ENCODE data around the gene LAMC1. TPM values are rescaled to one million over a fixed set of nuclear protein-coding genes. Genes with fewer than 3 reads are reported as not detected.

LAMC1 gene
- polyA plus RNA-seq, 1 donor (not counting 4 experiments of a cell fraction or from before 2014, with no cell fraction given): 66.6 TPM

DNA sequence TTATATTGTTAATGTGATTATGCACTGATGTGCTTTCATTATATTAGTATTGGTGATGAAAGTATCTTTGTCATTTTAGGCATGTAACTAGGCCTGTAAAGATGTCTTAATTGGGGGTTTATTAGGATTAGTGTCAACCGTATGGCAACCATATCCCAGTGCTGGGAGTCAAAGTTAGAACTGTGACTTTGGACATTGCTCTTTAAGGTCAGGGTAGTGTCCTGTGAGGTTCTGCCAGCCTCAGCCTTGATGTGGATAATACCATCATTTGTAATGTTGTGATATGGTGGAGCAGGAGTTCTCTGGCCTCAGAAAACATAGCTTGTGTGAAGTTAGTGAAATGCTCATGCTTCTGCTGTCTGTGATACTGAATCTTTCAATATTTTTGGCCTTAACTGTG, 59.4 kb downstream of the LAMC1 start:
- H4K20me1 ChIP-seq (ENCODE audit: control insufficient read depth, extremely low read depth, insufficient read depth, low read length): peaks cover 6% of the 10 kb centered on the region
- no peaks in the 10 kb centered on the region for H3K36me3 ChIP-seq (ENCODE audit: control insufficient read depth in 2 of 2, extremely low read depth in 1 of 2, insufficient read depth in 2 of 2, low read length in 2 of 2)
- peaks cover 28% of the 10 kb centered on the region for H3K4me1 ChIP-seq (ENCODE audit: control insufficient read depth, extremely low read depth, insufficient read depth, low read length)
- FAIRE-seq (no peak), DNase-seq (ENCODE audit: low read depth, low spot score) (no peak)
- H3K27me3 ChIP-seq (ENCODE audit: control insufficient read depth, extremely low read depth, insufficient read depth, low read length): no peaks in the 10 kb centered on the region
- H2AFZ ChIP-seq (ENCODE audit: control insufficient read depth, low read length): no peak overlapping the region
- H3K9me1 ChIP-seq (ENCODE audit: control insufficient read depth, extremely low read depth, insufficient read depth, low read length): peaks cover 3% of the 10 kb centered on the region
- dilution Hi-C loops (cut with MboI; ENCODE audit: extremely low pct_ligation_motif_present, low sequenced_read_pairs): no loop called here
- no peaks in the 10 kb centered on the region for H3K9me3 ChIP-seq (ENCODE audit: control insufficient read depth, low read depth, low read length)
- TF ChIP-seq, protein P1, sequence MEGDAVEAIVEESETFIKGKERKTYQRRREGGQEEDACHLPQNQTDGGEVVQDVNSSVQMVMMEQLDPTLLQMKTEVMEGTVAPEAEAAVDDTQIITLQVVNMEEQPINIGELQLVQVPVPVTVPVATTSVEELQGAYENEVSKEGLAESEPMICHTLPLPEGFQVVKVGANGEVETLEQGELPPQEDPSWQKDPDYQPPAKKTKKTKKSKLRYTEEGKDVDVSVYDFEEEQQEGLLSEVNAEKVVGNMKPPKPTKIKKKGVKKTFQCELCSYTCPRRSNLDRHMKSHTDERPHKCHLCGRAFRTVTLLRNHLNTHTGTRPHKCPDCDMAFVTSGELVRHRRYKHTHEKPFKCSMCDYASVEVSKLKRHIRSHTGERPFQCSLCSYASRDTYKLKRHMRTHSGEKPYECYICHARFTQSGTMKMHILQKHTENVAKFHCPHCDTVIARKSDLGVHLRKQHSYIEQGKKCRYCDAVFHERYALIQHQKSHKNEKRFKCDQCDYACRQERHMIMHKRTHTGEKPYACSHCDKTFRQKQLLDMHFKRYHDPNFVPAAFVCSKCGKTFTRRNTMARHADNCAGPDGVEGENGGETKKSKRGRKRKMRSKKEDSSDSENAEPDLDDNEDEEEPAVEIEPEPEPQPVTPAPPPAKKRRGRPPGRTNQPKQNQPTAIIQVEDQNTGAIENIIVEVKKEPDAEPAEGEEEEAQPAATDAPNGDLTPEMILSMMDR (optimal IDR thresholded peaks at IDR 0.05 in 1 of 3, IDR thresholded peaks at IDR 0.05 in 1 of 3, conservative IDR thresholded peaks at IDR 0.05 in 1 of 3; ENCODE audit: extremely low read depth in 1 of 3, insufficient read depth in 2 of 3, low read length in 3 of 3): no peak
- TF ChIP-seq EZH2 (IDR thresholded peaks at IDR 0.05; ENCODE audit: low read length): no peak
- H3K4me3 ChIP-seq (ENCODE audit: control insufficient read depth in 2 of 3, extremely low read depth in 1 of 3, insufficient read depth in 2 of 3, low read depth in 1 of 3, low read length in 3 of 3): no peak overlapping the region
- no peak overlapping the region for H3K27ac ChIP-seq (ENCODE audit: control insufficient read depth, insufficient read depth, low read length)
- no peak overlapping the region for H3K9ac ChIP-seq (ENCODE audit: control insufficient read depth, extremely low read depth, insufficient read depth, low read length)
- H3K4me2 ChIP-seq (ENCODE audit: control insufficient read depth, extremely low read depth, insufficient read depth, low read depth, low read length): no peak overlapping the region
- peaks cover 59% of the 10 kb centered on the region for H3K79me2 ChIP-seq (ENCODE audit: control insufficient read depth, insufficient read depth, low read length)

DNA sequence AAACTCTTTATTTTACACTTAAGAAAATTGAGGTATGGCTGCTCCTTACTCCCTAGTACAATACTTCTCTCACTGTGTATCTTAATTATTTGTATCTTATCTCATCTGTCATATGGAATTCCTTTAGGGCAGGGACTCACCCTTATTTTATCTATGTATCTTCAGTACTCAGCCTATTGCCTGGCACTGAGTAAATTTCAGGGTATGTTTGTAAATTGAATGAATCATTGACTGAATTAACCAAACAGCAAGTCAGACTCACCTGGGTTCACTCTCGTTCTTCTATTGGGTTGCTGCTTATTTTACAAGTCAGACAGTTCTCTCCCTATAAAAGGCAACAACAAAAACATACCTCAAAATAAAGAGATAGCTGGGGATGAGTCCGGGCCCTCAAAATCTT, 63.8 kb downstream of the LAMC1 start:
- H3K9me3 ChIP-seq (ENCODE audit: control insufficient read depth, low read depth, low read length): no peaks in the 10 kb centered on the region
- no peaks in the 10 kb centered on the region for H3K9me1 ChIP-seq (ENCODE audit: control insufficient read depth, extremely low read depth, insufficient read depth, low read length)
- H3K9ac ChIP-seq (ENCODE audit: control insufficient read depth, extremely low read depth, insufficient read depth, low read length): no peak overlapping the region
- H3K27me3 ChIP-seq (ENCODE audit: control insufficient read depth, extremely low read depth, insufficient read depth, low read length): no peaks in the 10 kb centered on the region
- no peak overlapping the region for H2AFZ ChIP-seq (ENCODE audit: control insufficient read depth, low read length)
- dilution Hi-C loops (cut with MboI; ENCODE audit: extremely low pct_ligation_motif_present, low sequenced_read_pairs): no loop called here
- TF ChIP-seq, protein P1 (optimal IDR thresholded peaks at IDR 0.05 in 1 of 3, IDR thresholded peaks at IDR 0.05 in 1 of 3, conservative IDR thresholded peaks at IDR 0.05 in 1 of 3; ENCODE audit: extremely low read depth in 1 of 3, insufficient read depth in 2 of 3, low read length in 3 of 3): no peak
- TF ChIP-seq EZH2 (IDR thresholded peaks at IDR 0.05; ENCODE audit: low read length): no peak
- DNase-seq (ENCODE audit: low read depth, low spot score) (no peak), FAIRE-seq (no peak)
- no peak overlapping the region for H3K4me2 ChIP-seq (ENCODE audit: control insufficient read depth, extremely low read depth, insufficient read depth, low read depth, low read length)
- no peaks in the 10 kb centered on the region for H3K36me3 ChIP-seq (ENCODE audit: control insufficient read depth in 2 of 2, extremely low read depth in 1 of 2, insufficient read depth in 2 of 2, low read length in 2 of 2)
- no peak overlapping the region for H3K4me3 ChIP-seq (ENCODE audit: control insufficient read depth in 2 of 3, extremely low read depth in 1 of 3, insufficient read depth in 2 of 3, low read depth in 1 of 3, low read length in 3 of 3)
- peaks cover 56% of the 10 kb centered on the region for H3K79me2 ChIP-seq (ENCODE audit: control insufficient read depth, insufficient read depth, low read length)
- H3K27ac ChIP-seq (ENCODE audit: control insufficient read depth, insufficient read depth, low read length): no peak overlapping the region
- peaks cover 15% of the 10 kb centered on the region for H3K4me1 ChIP-seq (ENCODE audit: control insufficient read depth, extremely low read depth, insufficient read depth, low read length)
- H4K20me1 ChIP-seq (ENCODE audit: control insufficient read depth, extremely low read depth, insufficient read depth, low read length): peaks cover 3% of the 10 kb centered on the region

All from keratinocyte (primary cell).